ENCODE data around the gene RAB36. TPM values are rescaled to one million over a fixed set of nuclear protein-coding genes. Genes with fewer than 3 reads are reported as not detected.

RAB36 gene
- 4.5 TPM for polyA plus RNA-seq (2013, experiment 1 of 2)
- polyA plus RNA-seq (2013, experiment 2 of 2), result 4.5 TPM

GRCh38 chr22:23144932-23145877, at the start of gene RAB36:
Gene RAB36 (plus strand): TSS chr22:23145477. CDS start chr22:23146617, 1,140 bp downstream.
- H3K79me1 ChIP-seq (ENCODE audit: low read depth, low read length), result no peaks in the 10 kb centered on the region
- H2BK12ac ChIP-seq (ENCODE audit: low read length), result no peak within 1 kb of the TSS
- no peaks in the 10 kb centered on the region for H3K27me3 ChIP-seq (ENCODE audit: control insufficient read depth in 3 of 3, insufficient read depth in 3 of 3, low read depth in 1 of 3, low read length in 3 of 3)
- peak within 1 kb of the TSS; percentile 87 for H2BK15ac ChIP-seq (ENCODE audit: low read length)
- WGBS, 2 donors (ENCODE audit: extremely low coverage in 2 of 2, insufficient read length in 2 of 2, insufficient replicate concordance in 1 of 2), result no CpG with 5 or more reads among the region's 62 CpGs
- H3K4me1 ChIP-seq (ENCODE audit: control insufficient read depth in 2 of 2, insufficient read depth in 1 of 2, low read depth in 1 of 2, low read length in 2 of 2), result peaks cover 22 to 24% of the 10 kb centered on the region in 2 donors
- H4K8ac ChIP-seq (ENCODE audit: low read depth, low read length), result no peak within 1 kb of the TSS
- H3K36me3 ChIP-seq (replicated peaks in 1 of 2; ENCODE audit: control insufficient read depth in 2 of 2, insufficient read depth in 2 of 2, low read length in 2 of 2), result peaks cover 0 to 32% of the 10 kb centered on the region in 2 donors
- H3K23ac ChIP-seq (ENCODE audit: low read depth, low read length, poor library complexity), result peak within 1 kb of the TSS; percentile 94
- peak within 1 kb of the TSS; percentile 19 for H2AK5ac ChIP-seq (ENCODE audit: low read depth, low read length)
- no peak within 1 kb of the TSS for H3K14ac ChIP-seq (ENCODE audit: low read length)
- H2AFZ ChIP-seq (ENCODE audit: low read length), result peak within 1 kb of the TSS; percentile 93
- no peaks in the 10 kb centered on the region for H3K9me3 ChIP-seq (replicated peaks in 1 of 2; ENCODE audit: control insufficient read depth in 2 of 2, insufficient read depth in 1 of 2, low read depth in 1 of 2, low read length in 2 of 2)
- peak within 1 kb of the TSS; percentile 83 for H2BK5ac ChIP-seq (ENCODE audit: low read length)
- peak within 1 kb of the TSS; percentile 37 for H3K27ac ChIP-seq (replicated peaks; ENCODE audit: low read length)
- H4K91ac ChIP-seq (ENCODE audit: low read depth, low read length, poor library complexity), result no peak within 1 kb of the TSS
- H2BK120ac ChIP-seq (ENCODE audit: low read depth, low read length), result peak within 1 kb of the TSS; percentile 39
- no peak within 1 kb of the TSS for H3K4ac ChIP-seq (ENCODE audit: low read length)
- H3K18ac ChIP-seq (ENCODE audit: low read length), result peak within 1 kb of the TSS; percentile 38
- peak within 1 kb of the TSS; percentile 76 to 77 for H3K4me3 ChIP-seq (ENCODE audit: low read length in 2 of 2)
- H3K9ac ChIP-seq (ENCODE audit: low read depth, low read length, poor library complexity), result peak within 1 kb of the TSS; percentile 82
- DNase-seq (ENCODE audit: low spot score), result peak; percentile 98
- H3K4me2 ChIP-seq (ENCODE audit: insufficient read depth, low read length, poor library complexity, severe bottlenecking), result peak within 1 kb of the TSS; percentile 90

GRCh38 chr22:23095733-23096342, 49.4 kb upstream of the RAB36 start:
- Histone ChIP-seq H4K91ac (ENCODE audit: low read depth, low read length, poor library complexity) (no peak overlapping the region), H3K27ac (replicated peaks; ENCODE audit: low read length) (no peak overlapping the region), H3K27me3 (ENCODE audit: control insufficient read depth in 3 of 3, insufficient read depth in 3 of 3, low read depth in 1 of 3, low read length in 3 of 3) (no peaks in the 10 kb centered on the region)

GRCh38 chr22:23097412-23098229, 47.7 kb upstream of the RAB36 start:
- Histone ChIP-seq H3K27ac (replicated peaks; ENCODE audit: low read length) (no peak overlapping the region), H2BK5ac (ENCODE audit: low read length) (peak overlapping the region; percentile 58)

More at GRCh38 chr22:23095733-23096342, 49.4 kb upstream of the RAB36 start:
- Histone ChIP-seq H3K4me1 (ENCODE audit: control insufficient read depth in 2 of 2, insufficient read depth in 1 of 2, low read depth in 1 of 2, low read length in 2 of 2) (peaks cover 8 to 17% of the 10 kb centered on the region in 2 donors), H3K79me1 (ENCODE audit: low read depth, low read length) (peaks cover 29% of the 10 kb centered on the region), H2AK5ac (ENCODE audit: low read depth, low read length) (peak overlapping the region; percentile 2), H2AFZ (ENCODE audit: low read length) (no peak overlapping the region), H2BK15ac (ENCODE audit: low read length) (no peak overlapping the region), H2BK5ac (ENCODE audit: low read length) (peak overlapping the region; percentile 62), H3K23ac (ENCODE audit: low read depth, low read length, poor library complexity) (peak overlapping the region; percentile 100), H3K4me3 (ENCODE audit: low read length in 2 of 2) (no peak overlapping the region), H2BK12ac (ENCODE audit: low read length) (no peak overlapping the region), H2BK120ac (ENCODE audit: low read depth, low read length) (no peak overlapping the region), H4K8ac (ENCODE audit: low read depth, low read length) (no peak overlapping the region), H3K4me2 (ENCODE audit: insufficient read depth, low read length, poor library complexity, severe bottlenecking) (no peak overlapping the region), H3K9ac (ENCODE audit: low read depth, low read length, poor library complexity) (peak overlapping the region; percentile 50), H3K18ac (ENCODE audit: low read length) (no peak overlapping the region), H3K14ac (ENCODE audit: low read length) (peak overlapping the region; percentile 43), H3K9me3 (replicated peaks in 1 of 2; ENCODE audit: control insufficient read depth in 2 of 2, insufficient read depth in 1 of 2, low read depth in 1 of 2, low read length in 2 of 2) (peaks cover 0 to 2% of the 10 kb centered on the region in 2 donors), H3K4ac (ENCODE audit: low read length) (no peak overlapping the region), H3K36me3 (replicated peaks in 1 of 2; ENCODE audit: control insufficient read depth in 2 of 2, insufficient read depth in 2 of 2, low read length in 2 of 2) (peaks cover 12 to 29% of the 10 kb centered on the region in 2 donors)
- DNase-seq (ENCODE audit: low spot score), result no peak
- WGBS, 2 donors (ENCODE audit: extremely low coverage in 2 of 2, insufficient read length in 2 of 2, insufficient replicate concordance in 1 of 2), result no CpG with 5 or more reads among the region's 45 CpGs

More at GRCh38 chr22:23097412-23098229, 47.7 kb upstream of the RAB36 start:
- no peak overlapping the region for H3K4me3 ChIP-seq (ENCODE audit: low read length in 2 of 2)
- H4K91ac ChIP-seq (ENCODE audit: low read depth, low read length, poor library complexity), result no peak overlapping the region
- no peak overlapping the region for H2AFZ ChIP-seq (ENCODE audit: low read length)
- H3K9me3 ChIP-seq (replicated peaks in 1 of 2; ENCODE audit: control insufficient read depth in 2 of 2, insufficient read depth in 1 of 2, low read depth in 1 of 2, low read length in 2 of 2), result no peaks in the 10 kb centered on the region
- peak overlapping the region; percentile 94 for H4K8ac ChIP-seq (ENCODE audit: low read depth, low read length)
- H3K36me3 ChIP-seq (replicated peaks in 1 of 2; ENCODE audit: control insufficient read depth in 2 of 2, insufficient read depth in 2 of 2, low read length in 2 of 2), result peaks cover 16 to 24% of the 10 kb centered on the region in 2 donors
- peaks cover 8 to 17% of the 10 kb centered on the region in 2 donors for H3K4me1 ChIP-seq (ENCODE audit: control insufficient read depth in 2 of 2, insufficient read depth in 1 of 2, low read depth in 1 of 2, low read length in 2 of 2)
- peaks cover 22% of the 10 kb centered on the region for H3K79me1 ChIP-seq (ENCODE audit: low read depth, low read length)
- DNase-seq (ENCODE audit: low spot score), result no peak
- H2AK5ac ChIP-seq (ENCODE audit: low read depth, low read length), result no peak overlapping the region
- no CpG with 5 or more reads among the region's 16 CpGs for WGBS, 2 donors (ENCODE audit: extremely low coverage in 2 of 2, insufficient read length in 2 of 2, insufficient replicate concordance in 1 of 2)
- H3K27me3 ChIP-seq (ENCODE audit: control insufficient read depth in 3 of 3, insufficient read depth in 3 of 3, low read depth in 1 of 3, low read length in 3 of 3), result no peaks in the 10 kb centered on the region
- no peak overlapping the region for H3K4me2 ChIP-seq (ENCODE audit: insufficient read depth, low read length, poor library complexity, severe bottlenecking)
- no peak overlapping the region for H2BK120ac ChIP-seq (ENCODE audit: low read depth, low read length)
- H2BK12ac ChIP-seq (ENCODE audit: low read length), result no peak overlapping the region
- peak overlapping the region; percentile 100 for H3K23ac ChIP-seq (ENCODE audit: low read depth, low read length, poor library complexity)
- H3K14ac ChIP-seq (ENCODE audit: low read length), result peak overlapping the region; percentile 57
- no peak overlapping the region for H2BK15ac ChIP-seq (ENCODE audit: low read length)
- peak overlapping the region; percentile 40 for H3K18ac ChIP-seq (ENCODE audit: low read length)
- H3K4ac ChIP-seq (ENCODE audit: low read length), result no peak overlapping the region
- no peak overlapping the region for H3K9ac ChIP-seq (ENCODE audit: low read depth, low read length, poor library complexity)
